ENCODE results near the gene NRXN3.

Gene NRXN3

DNA sequence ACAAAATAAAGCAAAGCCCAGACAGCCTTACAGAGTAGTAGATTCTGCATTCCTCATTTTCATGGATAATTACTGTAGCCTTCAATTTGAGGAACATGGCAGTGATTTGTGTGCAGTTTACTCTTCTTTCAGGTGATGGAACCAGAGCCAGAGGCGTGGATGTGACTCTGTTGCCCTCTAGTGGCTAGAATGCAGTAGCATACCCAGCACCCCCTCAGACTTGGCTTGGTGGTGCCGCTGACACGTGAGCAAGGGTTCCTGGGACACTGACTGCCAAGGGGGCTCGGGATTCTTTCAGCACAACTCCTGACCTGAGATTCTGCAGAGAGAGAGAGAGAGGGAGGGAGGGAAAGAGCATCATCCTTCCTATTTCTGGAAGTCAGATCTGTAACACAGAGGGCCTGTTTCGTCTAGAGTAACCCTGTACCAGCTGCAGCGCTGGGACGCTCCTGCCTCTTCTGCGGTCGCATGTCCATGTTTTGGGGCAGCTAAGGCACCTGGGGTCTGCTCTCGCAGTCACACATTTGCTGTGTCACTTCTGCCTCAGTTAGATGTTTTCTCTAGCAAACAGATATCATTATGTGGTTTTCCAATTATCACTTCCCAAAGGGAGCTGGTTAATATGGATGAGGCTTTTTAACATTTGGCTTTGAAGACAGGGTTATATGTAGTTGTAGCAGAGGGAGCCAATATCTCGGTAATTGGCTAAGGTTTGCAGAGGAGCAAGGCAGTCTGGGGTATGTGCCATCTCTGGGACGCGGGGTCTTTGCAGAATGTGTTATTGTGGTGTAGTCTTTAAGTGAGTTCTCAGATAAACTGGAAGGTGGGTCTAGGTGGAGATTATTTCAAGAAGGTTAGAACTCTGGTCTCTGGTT lies 428.1 kb downstream of the NRXN3 start:
- DNase-seq, result peak; percentile 25

DNA sequence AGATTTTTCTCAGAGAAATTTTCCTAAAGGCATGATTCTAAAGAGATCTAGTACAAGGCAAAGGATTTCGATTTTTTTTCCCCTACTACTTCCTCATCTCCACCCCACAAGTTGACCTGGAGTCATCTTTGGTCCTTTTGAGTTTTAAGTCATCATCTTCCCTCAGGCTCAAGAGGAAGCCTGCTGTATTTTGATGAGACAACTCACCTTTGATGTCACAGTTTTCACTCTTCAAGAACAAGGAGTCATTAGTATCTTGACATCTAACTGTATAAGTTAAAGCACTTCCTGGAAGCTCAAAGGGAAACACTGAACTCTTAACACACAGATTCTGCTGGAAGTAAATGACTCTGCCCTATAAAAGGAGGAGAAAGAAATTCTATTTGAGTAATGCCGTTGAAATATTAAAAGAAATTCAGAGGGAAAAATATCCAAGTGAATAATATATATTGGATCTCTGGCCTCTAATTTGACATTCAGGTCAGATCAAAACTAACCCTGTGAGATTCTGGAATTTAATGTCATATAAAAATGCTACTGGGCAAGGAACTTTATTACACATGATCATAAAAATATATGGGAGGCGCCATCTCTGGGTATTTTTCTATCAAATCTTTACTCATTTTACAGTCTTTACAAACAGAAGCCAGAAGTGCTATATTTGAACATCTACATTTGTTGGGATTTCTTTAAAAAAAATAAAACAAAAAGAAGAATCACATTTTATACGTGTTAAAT lies 435.0 kb downstream of the NRXN3 start:
- no peak for DNase-seq

- no peak for DNase-seq
Measured at GRCh38 chr14:78605897-78606500, 435.8 kb downstream of the NRXN3 start.

DNA sequence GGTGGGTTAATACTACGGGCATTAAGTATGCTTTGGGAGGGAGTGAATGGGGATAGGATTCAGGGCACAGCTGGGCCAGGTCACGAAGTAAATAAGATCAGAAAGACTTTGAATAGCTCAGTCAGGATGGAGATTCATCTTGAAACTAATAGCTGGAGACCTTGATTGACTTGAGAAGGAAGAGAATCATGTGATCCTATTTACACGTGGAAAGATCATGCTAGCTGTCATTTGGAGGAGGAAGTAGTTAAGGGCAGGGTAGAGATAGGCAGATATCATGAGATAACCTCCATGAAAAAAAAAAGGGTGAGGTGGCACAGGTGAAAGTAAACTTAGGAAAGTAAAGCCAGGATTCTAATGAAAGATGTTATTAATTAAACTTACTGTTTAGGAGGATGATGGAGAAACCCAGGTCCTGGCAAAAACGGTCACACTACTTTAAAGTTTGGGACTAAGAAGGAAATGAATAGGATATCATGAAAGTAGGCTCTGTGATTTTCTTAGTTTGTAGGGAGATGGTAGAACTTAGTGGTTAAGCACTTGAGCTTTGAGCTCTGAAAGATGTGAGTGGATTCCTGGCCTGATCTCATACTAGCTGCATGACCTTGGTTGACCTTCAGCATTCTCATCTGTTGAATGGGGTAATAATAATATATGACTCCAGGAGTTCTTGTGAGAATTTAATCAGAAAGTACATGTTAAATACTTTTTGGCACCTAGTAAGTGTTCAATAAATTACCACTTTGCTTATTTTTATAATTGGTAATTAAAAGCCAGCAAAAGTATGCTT lies 439.0 kb downstream of the NRXN3 start:
- DNase-seq, result no peak

- no peak for DNase-seq
Measured at GRCh38 chr14:78610994-78611393, 440.8 kb downstream of the NRXN3 start.

DNA sequence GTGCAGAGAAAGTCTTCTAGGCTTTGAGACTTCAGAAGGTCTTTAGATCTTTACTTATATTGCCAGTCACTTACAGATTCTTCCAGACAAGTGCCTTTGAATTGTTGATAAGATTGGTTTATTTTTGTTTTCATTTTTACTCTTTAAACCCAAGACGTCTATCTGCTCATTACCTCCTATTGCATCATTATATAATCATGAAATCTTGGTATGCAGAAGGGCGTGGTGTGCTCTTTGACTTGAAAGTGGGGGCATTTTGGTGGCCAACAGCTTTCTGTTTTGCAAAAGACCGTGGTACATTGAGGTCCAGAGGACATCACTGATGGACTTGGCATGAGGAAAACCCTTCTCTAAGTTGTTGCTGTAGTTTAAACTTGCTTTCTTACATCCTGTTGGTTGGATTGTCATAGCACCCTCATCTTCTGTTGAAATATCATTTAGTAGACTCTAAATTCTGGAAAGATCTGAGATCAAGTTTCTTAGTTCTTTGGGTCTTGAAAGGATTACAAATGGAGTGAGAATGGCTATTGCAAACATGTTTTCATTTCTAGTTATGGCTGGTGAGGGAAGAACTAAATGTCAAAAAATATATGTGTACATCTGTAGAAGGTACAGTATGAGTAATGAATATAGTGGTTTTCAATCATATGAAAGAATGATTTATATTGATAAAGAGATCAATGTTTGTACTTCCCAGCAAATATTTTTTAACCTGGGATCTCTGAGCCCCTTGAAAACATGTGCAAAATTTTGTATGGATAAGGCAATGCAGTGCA lies 441.8 kb downstream of the NRXN3 start:
- DNase-seq, result no peak

- DNase-seq, result no peak
Measured at GRCh38 chr14:78612666-78613065, 442.5 kb downstream of the NRXN3 start.

- no peak for DNase-seq
Measured at GRCh38 chr14:78614593-78614992, 444.4 kb downstream of the NRXN3 start.

GRCh38 chr14:78617735-78618134 lies 447.6 kb downstream of the NRXN3 start:
- no peak for DNase-seq

- no peak for DNase-seq
Measured at GRCh38 chr14:78618368-78618767, 448.2 kb downstream of the NRXN3 start.

GRCh38 chr14:78627114-78627513 lies 456.9 kb downstream of the NRXN3 start:
- no peak for DNase-seq

- DNase-seq, result no peak
Measured at GRCh38 chr14:78631551-78631950, 461.4 kb downstream of the NRXN3 start.

GRCh38 chr14:78633752-78634151 lies 463.6 kb downstream of the NRXN3 start:
- no peak for DNase-seq

DNA sequence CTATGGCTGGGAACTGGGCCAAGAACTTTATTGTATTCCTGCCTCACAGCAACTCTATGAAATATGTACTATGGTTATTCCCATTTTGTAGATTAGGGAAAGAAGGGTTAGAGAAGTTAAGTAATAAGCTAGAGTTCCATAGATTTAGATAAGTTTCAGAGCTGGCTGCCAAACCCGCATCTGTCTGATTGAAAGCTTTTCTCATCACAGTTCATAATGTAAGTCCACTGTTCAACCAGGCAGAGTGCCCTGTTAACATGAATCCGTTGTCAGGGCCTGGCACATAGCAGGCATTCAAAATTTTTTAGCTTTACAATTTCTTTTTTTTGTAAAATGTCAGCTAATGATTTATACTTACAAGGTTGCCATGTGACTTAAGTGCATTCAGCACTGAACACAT lies 467.3 kb downstream of the NRXN3 start:
- no peak for DNase-seq

DNA sequence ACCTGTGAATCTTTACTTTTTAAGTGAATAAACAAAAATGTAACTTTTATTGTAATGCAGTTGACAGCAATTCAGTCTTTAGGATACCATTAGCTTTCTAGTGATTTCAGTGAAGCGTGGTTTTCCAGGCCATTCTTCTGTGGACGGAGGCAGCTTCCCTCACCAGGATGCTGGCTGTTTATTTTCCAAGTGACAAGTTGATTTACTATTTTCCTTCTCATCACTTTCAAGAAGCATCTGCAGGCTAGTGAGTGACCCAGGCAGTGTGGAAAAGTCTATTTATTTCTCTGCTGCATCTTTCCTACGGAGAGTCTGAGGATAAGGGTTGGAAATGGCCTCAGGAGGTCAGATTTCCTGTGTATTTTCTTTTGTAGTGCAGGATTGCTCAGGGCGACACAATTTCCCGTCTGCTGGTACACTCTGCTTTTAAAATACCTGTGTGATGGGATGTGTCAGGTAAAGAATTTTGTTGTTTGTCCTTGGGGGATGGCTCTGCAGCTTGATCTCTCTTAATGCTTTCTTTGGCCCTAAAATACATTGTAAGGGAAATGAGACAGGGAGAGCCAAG lies 467.8 kb downstream of the NRXN3 start:
- no peak for DNase-seq

GRCh38 chr14:78638926-78639325 lies 468.8 kb downstream of the NRXN3 start:
- DNase-seq, result no peak

GRCh38 chr14:78644824-78645559 lies 474.8 kb downstream of the NRXN3 start:
- no peak for DNase-seq

GRCh38 chr14:78652727-78653126 lies 482.6 kb downstream of the NRXN3 start:
- DNase-seq, result no peak

DNA sequence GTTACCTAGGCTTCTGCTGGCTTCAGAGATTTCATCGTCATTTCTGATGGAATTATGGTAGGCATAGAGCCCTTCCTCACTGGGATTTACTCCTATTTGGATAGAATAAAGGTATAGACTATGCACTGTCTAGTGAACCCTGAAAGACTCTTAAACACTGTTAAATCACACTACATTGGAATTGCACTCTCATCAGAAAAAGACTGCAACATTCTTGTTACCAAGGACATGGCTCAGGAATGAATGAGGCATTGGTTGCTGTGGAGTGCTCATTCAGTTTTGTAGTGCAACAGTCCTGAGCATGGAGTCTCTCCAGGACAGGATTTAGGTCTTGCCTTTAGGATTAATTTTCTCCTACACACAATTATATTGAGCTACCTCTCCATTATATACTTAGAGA lies 483.0 kb downstream of the NRXN3 start:
- DNase-seq, result no peak

DNA sequence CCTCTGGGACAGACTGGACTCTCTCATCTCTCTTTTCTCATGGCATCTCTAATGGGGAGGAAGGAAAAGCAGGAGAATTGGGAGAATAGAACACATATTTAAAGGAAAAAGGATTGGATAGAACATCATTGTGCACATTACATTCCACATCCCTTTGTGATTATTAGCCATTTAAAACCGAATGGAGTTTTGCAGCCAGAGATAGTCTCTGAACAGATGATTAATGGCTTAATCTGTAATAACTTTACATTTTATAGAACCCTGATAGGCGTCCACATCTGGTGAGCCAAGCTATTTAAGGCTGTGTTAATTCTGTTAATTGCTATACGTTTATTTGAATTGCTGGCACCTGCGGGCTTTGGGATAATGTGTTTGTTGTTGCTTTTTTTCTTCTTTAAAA lies 487.3 kb downstream of the NRXN3 start:
- DNase-seq, result no peak

DNA sequence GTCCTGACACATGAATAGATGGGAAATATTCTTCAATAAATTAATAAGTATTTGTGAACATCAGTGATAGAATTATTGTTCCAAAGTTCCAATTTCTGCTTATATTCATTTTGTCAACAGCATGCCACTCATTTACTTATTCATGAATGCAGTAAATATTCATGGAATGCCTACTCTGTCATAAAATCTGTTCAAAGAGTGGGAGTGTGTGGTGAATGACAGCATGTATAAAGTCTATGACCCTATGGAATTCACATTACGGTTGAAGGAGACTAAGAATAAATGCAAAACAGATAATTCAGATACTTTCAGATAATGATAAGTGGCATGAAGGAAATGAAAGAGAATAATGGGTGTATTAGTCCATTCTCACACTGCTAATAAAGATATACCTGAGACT lies 494.7 kb downstream of the NRXN3 start:
- DNase-seq, result no peak
